Gastrocnemius medialis (tissue), 4 donors: ENCODE data around the gene CHD8. TPM values are rescaled to one million over a fixed set of nuclear protein-coding genes. Genes with fewer than 3 reads are reported as not detected.

Source experiments
- ATAC-seq, 2 donors: fragments of 150-250 bp; one replicate each; pipeline ENCODE4 v1.9.1; 2016
- DNase-seq, 2 donors: peaks; one replicate each; pipeline ENCODE4 v3.0.0-alpha.2; 2019
- H3K27ac ChIP-seq, 4 donors: fragments of 200-600 bp; sonication (generic); 1 replicate in 1 of 4; 2 replicates in 3 of 4; pipeline ENCODE4 v1.5.1; 2016 to 2018; ENCODE audit warnings: mild to moderate bottlenecking in 2 of 4, moderate library complexity in 1 of 4
- H3K27me3 ChIP-seq, 3 donors: fragments of 200-600 bp; sonication (generic) in 2 of 3; 1 replicate in 1 of 3; 2 replicates in 2 of 3; pipeline versions ENCODE4 v1.5.1 to v1.6.0; 2016 to 2019; ENCODE audit warnings: mild to moderate bottlenecking in 1 of 3, moderate library complexity in 1 of 3
- H3K36me3 ChIP-seq, 2 donors: fragments of 200-600 bp; sonication (generic) in 1 of 2; one replicate each; pipeline ENCODE4 v1.5.1; 2017 to 2018
- H3K4me1 ChIP-seq, 2 donors: fragments of 200-600 bp; sonication (generic) in 1 of 2; one replicate each; pipeline ENCODE4 v1.5.1; 2016 to 2017; ENCODE audit warnings: mild to moderate bottlenecking in 2 of 2
- H3K4me3 ChIP-seq, 4 donors: fragments of 200-600 bp; sonication (generic) in 3 of 4; 1 replicate in 1 of 4; 2 replicates in 3 of 4; pipeline ENCODE4 v1.5.1; 2016 to 2019; ENCODE audit warnings: mild to moderate bottlenecking in 2 of 4
- H3K9me3 ChIP-seq, 3 donors: fragments of 200-600 bp; sonication (generic) in 2 of 3; 1 replicate in 1 of 3; 2 replicates in 2 of 3; pipeline ENCODE4 v1.5.1; 2016 to 2019
- CTCF ChIP-seq, 5 experiments: fragments of 450-650 bp in 3 of 5; fragments of 200-600 bp in 2 of 5; sonication (generic) in 2 of 5; IDR thresholded peaks in 4 of 5; conservative IDR thresholded peaks in 1 of 5; 1 replicate in 4 of 5; 2 replicates in 1 of 5; pipeline ENCODE4 v1.5.1; 2016 to 2019; ENCODE audit warnings: antibody characterized with exemption in 5 of 5, mild to moderate bottlenecking in 3 of 5, moderate library complexity in 3 of 5
- POLR2A ChIP-seq, 2 donors: fragments of 450-650 bp; IDR thresholded peaks; one replicate each; pipeline ENCODE4 v1.6.1; 2017; ENCODE audit warnings: antibody characterized with exemption in 2 of 2, mild to moderate bottlenecking in 2 of 2, moderate library complexity in 2 of 2
- in situ Hi-C, 4 donors: fragments of 200-750 bp; cut with MboI; loops; one replicate each; pipeline versions ENCODE4 v1.15.0 to v1.8.0; 2017; ENCODE audit warnings: low sequenced_read_pairs in 4 of 4
- intact Hi-C: fragments of 100-400 bp; cut with DNase I; formaldehyde crosslinking; loops from one replicate; pipeline ENCODE4 v1.15.1; 2023; ENCODE audit warnings: low total_unique reads
- total RNA-seq, 4 donors: library from RNA; depleted of rRNA; stranded (reverse); fragments of >200 nt; gene quantifications; one replicate each; pipeline versions ENCODE4 v1.1.0 to v1.2.3, GENCODE V29; 2016

The CHD8 gene
- total RNA-seq, 4 donors from 2014 or later: 23.8 to 49.5 (median 37.6) TPM

- H3K4me3 ChIP-seq: peak overlapping the region; percentile 62 to 93 (median 90)
- intact Hi-C loops (loop anchor here (1.0 to 5.0 kb wide), 5 partner anchors 53 to 142 kb away; partner anchors contain the start of genes HNRNPC, METTL3, RAB2B and TOX4), in situ Hi-C loops (loop anchor here in 1 of 4 donors (25.0 kb wide), 1 partner anchor 147 kb away; no protein-coding TSS in a partner anchor)
- no peak for DNase-seq
- peaks cover 0 to 34% of the 10 kb centered on the region in 2 donors for H3K36me3 ChIP-seq
- H3K4me1 ChIP-seq: peaks cover 16 to 29% of the 10 kb centered on the region in 2 donors
- H3K27ac ChIP-seq: peak overlapping the region; percentile 88 to 95 (median 92)
- H3K9me3 ChIP-seq: no peaks in the 10 kb centered on the region
- H3K27me3 ChIP-seq: no peaks in the 10 kb centered on the region
- TF ChIP-seq CTCF (IDR thresholded peaks at IDR 0.05 in 4 of 5, conservative IDR thresholded peaks at IDR 0.05 in 1 of 5) (no peak), POLR2A (IDR thresholded peaks at IDR 0.05) (no peak)
- ATAC-seq: no peak
Observed at GRCh38 chr14:21384494-21384851, 71.5 kb downstream of the CHD8 start.

- TF ChIP-seq CTCF (IDR thresholded peaks at IDR 0.05 in 4 of 5, conservative IDR thresholded peaks at IDR 0.05 in 1 of 5) (no peak), POLR2A (IDR thresholded peaks at IDR 0.05) (peak; percentile 43 to 73)
- in situ Hi-C loops (loop anchor here in 1 of 4 donors (25.0 kb wide), 1 partner anchor 147 kb away; no protein-coding TSS in a partner anchor), intact Hi-C loops (loop anchor here (1.0 to 5.0 kb wide), 6 partner anchors 53 to 142 kb away; partner anchors contain the start of genes CHD8, HNRNPC, METTL3 and RAB2B)
- H3K36me3 ChIP-seq: peaks cover 0 to 29% of the 10 kb centered on the region in 2 donors
- H3K27ac ChIP-seq: peak within 1 kb of the TSS; percentile 88 to 95 (median 92)
- ATAC-seq (peak; percentile 96 to 98), DNase-seq (peak; percentile 91 to 94)
- peaks cover 16 to 29% of the 10 kb centered on the region in 2 donors for H3K4me1 ChIP-seq
- peak within 1 kb of the TSS; percentile 62 to 93 (median 90) for H3K4me3 ChIP-seq
- H3K9me3 ChIP-seq: no peaks in the 10 kb centered on the region
- H3K27me3 ChIP-seq: no peaks in the 10 kb centered on the region
Observed at GRCh38 chr14:21383848-21384493, 72.0 kb downstream of the CHD8 start, which contains the start of gene SUPT16H. TSS of gene SUPT16H (minus strand) at chr14:21384019. CDS start at chr14:21383927, 92 bp downstream.

DNA sequence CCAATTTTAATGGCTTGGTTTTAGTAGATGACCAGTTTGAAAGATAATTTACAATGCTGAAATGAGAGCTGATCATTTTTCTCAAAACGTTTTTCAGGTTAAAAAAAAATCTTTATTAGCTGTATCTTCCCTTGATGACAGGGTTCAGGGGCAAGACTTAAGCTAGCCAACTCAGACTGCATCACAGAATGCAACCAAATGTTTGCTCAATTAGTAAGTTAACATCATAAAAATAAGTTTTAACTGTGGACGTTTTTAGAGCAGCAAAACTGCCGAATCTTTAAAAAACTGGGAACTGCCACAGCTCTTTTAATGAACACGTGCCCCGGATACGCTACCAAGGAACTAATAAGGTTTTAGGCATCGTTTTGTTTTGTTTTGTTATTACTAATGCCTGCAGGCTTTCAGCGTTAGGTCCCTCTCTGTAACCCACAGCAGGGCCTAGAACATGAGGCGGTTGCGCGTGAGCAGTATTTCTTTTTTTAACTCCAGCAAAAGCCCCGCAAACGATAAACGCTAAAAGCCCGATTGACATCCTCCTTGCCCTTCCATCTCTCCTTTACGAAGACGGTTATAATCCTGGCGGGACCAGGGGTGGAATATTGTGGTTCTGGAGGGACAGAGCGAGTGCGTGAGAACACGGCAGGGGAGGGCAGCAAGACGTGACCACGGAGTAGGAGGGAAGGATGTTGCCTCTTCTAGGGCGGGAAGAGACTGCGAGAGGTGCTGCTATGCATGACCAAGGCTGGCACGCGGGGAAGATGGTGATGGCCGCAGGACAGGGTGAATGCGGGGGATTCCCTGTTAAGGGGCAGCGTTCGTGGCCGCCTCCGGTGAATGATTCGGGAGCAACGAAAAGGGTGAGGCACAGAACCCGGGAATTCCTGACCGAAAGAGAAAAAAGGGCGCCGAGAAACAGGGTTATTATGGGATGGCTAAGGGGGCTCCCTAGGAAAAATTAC is 72.8 kb downstream of the CHD8 start:
- TF ChIP-seq POLR2A (IDR thresholded peaks at IDR 0.05): no peak
- TF ChIP-seq CTCF (IDR thresholded peaks at IDR 0.05 in 4 of 5, conservative IDR thresholded peaks at IDR 0.05 in 1 of 5): no peak
- DNase-seq (peak in 1 of 2 donors; percentile 28), ATAC-seq (peak; percentile 29 to 43)
- Histone ChIP-seq H3K4me1 (peaks cover 16 to 29% of the 10 kb centered on the region in 2 donors), H3K27me3 (no peaks in the 10 kb centered on the region), H3K9me3 (no peaks in the 10 kb centered on the region), H3K4me3 (peak overlapping the region; percentile 62 to 93 (median 90)), H3K36me3 (peaks cover 0 to 25% of the 10 kb centered on the region in 2 donors), H3K27ac (peak overlapping the region; percentile 88 to 95 (median 92))
- intact Hi-C loops: loop anchor here (1.0 to 5.0 kb wide), 3 partner anchors 73 to 141 kb away; partner anchors contain the start of genes CHD8 and HNRNPC
- in situ Hi-C loops: loop anchor here in 1 of 4 donors (25.0 kb wide), 1 partner anchor 146 kb away; no protein-coding TSS in a partner anchor

GRCh38 chr14:21382095-21382494 is 73.8 kb downstream of the CHD8 start:
- in situ Hi-C loops: loop anchor here in 1 of 4 donors (25.0 kb wide), 1 partner anchor 145 kb away; no protein-coding TSS in a partner anchor
- no peak overlapping the region for H3K4me3 ChIP-seq

More at GRCh38 chr14:21382095-21382494, 73.8 kb downstream of the CHD8 start:
- H3K27ac ChIP-seq: no peak overlapping the region
- ATAC-seq (no peak), DNase-seq (no peak)
- peaks cover 0 to 23% of the 10 kb centered on the region in 2 donors for H3K36me3 ChIP-seq
- no peaks in the 10 kb centered on the region for H3K27me3 ChIP-seq
- peaks cover 16 to 29% of the 10 kb centered on the region in 2 donors for H3K4me1 ChIP-seq
- intact Hi-C loops: loop anchor here (5.0 kb wide), 2 partner anchors 115 to 140 kb away; partner anchors contain the start of gene HNRNPC
- TF ChIP-seq CTCF (IDR thresholded peaks at IDR 0.05 in 4 of 5, conservative IDR thresholded peaks at IDR 0.05 in 1 of 5) (no peak), POLR2A (IDR thresholded peaks at IDR 0.05) (no peak)
- no peaks in the 10 kb centered on the region for H3K9me3 ChIP-seq
